ENCODE measurements around the gene SRA1. TPM values are rescaled to one million over a fixed set of nuclear protein-coding genes. Genes with fewer than 3 reads are reported as not detected.

The SRA1 gene
- total RNA-seq, 4 donors from 2014 or later: 34.1 to 67.3 (median 40.6) TPM

DNA sequence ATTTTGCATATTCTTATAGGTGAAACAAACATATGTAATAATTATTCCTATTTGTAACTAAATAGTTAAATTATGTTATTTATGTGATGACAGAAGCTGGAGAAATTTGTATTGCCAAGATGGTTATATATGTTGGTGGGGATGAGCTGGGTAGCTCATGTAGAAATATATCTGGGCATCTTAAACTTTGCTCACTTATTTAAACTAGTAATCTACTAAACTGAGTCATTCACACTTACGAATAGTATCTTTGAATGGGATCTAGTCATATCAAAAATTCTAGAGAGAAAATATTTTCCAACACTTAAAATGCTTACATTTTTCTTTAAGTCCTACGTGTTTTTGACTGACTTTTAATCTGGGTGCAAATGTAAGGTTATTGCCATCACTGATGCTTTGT is 54.4 kb downstream of the SRA1 start:
- H3K4me3 ChIP-seq: no peak overlapping the region
- in situ Hi-C loops (cut with MboI; ENCODE audit: low sequenced_read_pairs in 4 of 4) (loop anchor here in 1 of 4 donors (10.0 kb wide), 1 partner anchor 48 kb away; no protein-coding TSS in a partner anchor), intact Hi-C loops (cut with DNase I; ENCODE audit: low total_unique reads) (no loop called here)
- ATAC-seq (no peak), DNase-seq (no peak)
- no peaks in the 10 kb centered on the region for H3K27me3 ChIP-seq
- H3K4me1 ChIP-seq: no peaks in the 10 kb centered on the region
- no peaks in the 10 kb centered on the region for H3K9me3 ChIP-seq
- TF ChIP-seq, protein P1, sequence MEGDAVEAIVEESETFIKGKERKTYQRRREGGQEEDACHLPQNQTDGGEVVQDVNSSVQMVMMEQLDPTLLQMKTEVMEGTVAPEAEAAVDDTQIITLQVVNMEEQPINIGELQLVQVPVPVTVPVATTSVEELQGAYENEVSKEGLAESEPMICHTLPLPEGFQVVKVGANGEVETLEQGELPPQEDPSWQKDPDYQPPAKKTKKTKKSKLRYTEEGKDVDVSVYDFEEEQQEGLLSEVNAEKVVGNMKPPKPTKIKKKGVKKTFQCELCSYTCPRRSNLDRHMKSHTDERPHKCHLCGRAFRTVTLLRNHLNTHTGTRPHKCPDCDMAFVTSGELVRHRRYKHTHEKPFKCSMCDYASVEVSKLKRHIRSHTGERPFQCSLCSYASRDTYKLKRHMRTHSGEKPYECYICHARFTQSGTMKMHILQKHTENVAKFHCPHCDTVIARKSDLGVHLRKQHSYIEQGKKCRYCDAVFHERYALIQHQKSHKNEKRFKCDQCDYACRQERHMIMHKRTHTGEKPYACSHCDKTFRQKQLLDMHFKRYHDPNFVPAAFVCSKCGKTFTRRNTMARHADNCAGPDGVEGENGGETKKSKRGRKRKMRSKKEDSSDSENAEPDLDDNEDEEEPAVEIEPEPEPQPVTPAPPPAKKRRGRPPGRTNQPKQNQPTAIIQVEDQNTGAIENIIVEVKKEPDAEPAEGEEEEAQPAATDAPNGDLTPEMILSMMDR (IDR thresholded peaks at IDR 0.05 in 4 of 5, conservative IDR thresholded peaks at IDR 0.05 in 1 of 5): no peak
- TF ChIP-seq POLR2A (IDR thresholded peaks at IDR 0.05): no peak
- H3K36me3 ChIP-seq: peaks cover 0 to 38% of the 10 kb centered on the region in 2 donors
- H3K27ac ChIP-seq: no peak overlapping the region

Small RNAs within 50 kb of the gene (microRNA-seq; reads per million reads assigned to microRNA genes)
- 0 reads per million in 2 donors for gene MIR6831 (ENCODE audit: borderline replicate concordance in 2 of 2)

Other genes with a start within 250 kb of the SRA1 start
- gene HBEGF, start 210.9 kb downstream of the SRA1 start, total RNA-seq: 10 to 100 TPM in 3 of 4 donors, 1 to 10 TPM in 1; 5.3 to 22.2 (median 17.6) TPM
- gene SLC4A9, start 197.3 kb downstream of the SRA1 start, total RNA-seq: not detected
- gene ANKHD1, start 155.6 kb downstream of the SRA1 start, total RNA-seq: 10 to 100 TPM; 51.3 to 93.6 (median 72.7) TPM
- 100 to 1,000 TPM in 1 of 4 donors, 10 to 100 TPM in 3; 38.6 to 118 (median 51.8) TPM for gene EIF4EBP3, start 9.8 kb downstream of the SRA1 start, total RNA-seq
- 10 to 100 TPM in 2 of 4 donors, 1 to 10 TPM in 2; 4.1 to 12.5 (median 9.0) TPM for gene APBB3, start 7.1 kb upstream of the SRA1 start, total RNA-seq
- 100 to 1,000 TPM in 2 of 4 donors, 10 to 100 TPM in 2; 71.7 to 152 (median 114) TPM for gene SLC35A4, start 7.4 kb upstream of the SRA1 start, total RNA-seq
- gene CD14, start 75.7 kb upstream of the SRA1 start, total RNA-seq: 10 to 100 TPM; 12.2 to 22.9 (median 16.1) TPM
- 10 to 100 TPM in 2 of 4 donors, 1 to 10 TPM in 2; 5.1 to 15.4 (median 9.5) TPM for gene TMCO6, start 82.0 kb upstream of the SRA1 start, total RNA-seq
- 100 to 1,000 TPM in 2 of 4 donors, 10 to 100 TPM in 2; 86.9 to 121 (median 102) TPM for gene NDUFA2, start 90.2 kb upstream of the SRA1 start, total RNA-seq
- 100 to 1,000 TPM in 3 of 4 donors, 10 to 100 TPM in 1; 94.5 to 169 (median 143) TPM for gene IK, start 90.4 kb upstream of the SRA1 start, total RNA-seq
- gene WDR55, start 107.4 kb upstream of the SRA1 start, total RNA-seq: 10 to 100 TPM; 10.9 to 18.7 (median 15.1) TPM
- 1 to 10 TPM in 2 of 4 donors, under 1 TPM in 1, not detected in 1; 0.20 to 5.0 (median 1.8) TPM for gene DND1, start 116.1 kb upstream of the SRA1 start, total RNA-seq
- 10 to 100 TPM; 38.2 to 72.9 (median 59.4) TPM for gene HARS1, start 133.9 kb upstream of the SRA1 start, total RNA-seq
- gene HARS2, start 134.0 kb upstream of the SRA1 start, total RNA-seq: 10 to 100 TPM; 25.2 to 36.0 (median 27.0) TPM
- gene ZMAT2, start 143.0 kb upstream of the SRA1 start, total RNA-seq: 10 to 100 TPM; 44.2 to 56.5 (median 51.9) TPM
- not detected for gene PCDHA1, start 228.7 kb upstream of the SRA1 start, total RNA-seq
- under 1 TPM in 1 of 4 donors, not detected in 3; 0.12 TPM for gene PCDHA2, start 237.4 kb upstream of the SRA1 start, total RNA-seq
- under 1 TPM in 2 of 4 donors, not detected in 2; 0.07 to 0.20 TPM for gene PCDHA3, start 243.6 kb upstream of the SRA1 start, total RNA-seq
- under 1 TPM in 2 of 4 donors, not detected in 2; 0.20 to 0.23 TPM for gene PCDHA4, start 249.6 kb upstream of the SRA1 start, total RNA-seq